Activated naive CD4-positive, alpha-beta T cell treated with anti-CD3 and anti-CD28 coated beads for 36 hours (primary cell): ENCODE data around the gene RAD9A. TPM values are rescaled to one million over a fixed set of nuclear protein-coding genes. Genes with fewer than 3 reads are reported as not detected.
A peak's percentile ranks its signal among the peaks of the same experiment; 100 is the strongest.

ENCODE experiments used
- CTCF ChIA-PET: fragments of 350-600 bp; sonication (Branson Sonifier 250); formaldehyde crosslinking; loops from one replicate; lab custom pipeline; 2021; ENCODE audit warnings: antibody characterized with exemption; lab: Charles Lee
- DNase-seq: peaks from one replicate; pipeline ENCODE4 v3.0.0-alpha.2; 2020
- H3K27ac Mint-ChIP-seq: one replicate; pipeline ENCODE4 v1.8.0; 2021; ENCODE audit warnings: mild to moderate bottlenecking, mixed read lengths
- H3K27me3 Mint-ChIP-seq: one replicate; pipeline ENCODE4 v1.8.0; 2021; ENCODE audit warnings: low read depth, mixed read lengths
- H3K36me3 Mint-ChIP-seq: one replicate; pipeline ENCODE4 v1.8.0; 2021; ENCODE audit warnings: low read depth, mixed read lengths
- H3K4me1 Mint-ChIP-seq: one replicate; pipeline ENCODE4 v1.8.0; 2021; ENCODE audit warnings: low read depth, mixed read lengths
- H3K4me3 Mint-ChIP-seq: one replicate; pipeline ENCODE4 v1.8.0; 2021; ENCODE audit warnings: mild to moderate bottlenecking, moderate library complexity, mixed read lengths
- H3K9me3 Mint-ChIP-seq: one replicate; pipeline ENCODE4 v1.8.0; 2021; ENCODE audit warnings: mixed read lengths
- intact Hi-C: fragments of 100-400 bp; cut with micrococcal nuclease; formaldehyde crosslinking; loops from one replicate; pipeline ENCODE4 v1.15.1; 2023
- total RNA-seq, 2 experiments: library from RNA; stranded (reverse); gene quantifications; one replicate each; pipeline ENCODE4 v1.2.3, GENCODE V29; 2021

Gene RAD9A
- total RNA-seq, 2 experiments from 2014 or later, result 29.5 to 30.7 TPM

- intact Hi-C loops, result loop anchor here (1.0 to 5.0 kb wide), 4 partner anchors 133 to 305 kb away; partner anchors contain the start of gene GSTP1
- no peak for DNase-seq
- CTCF ChIA-PET, result interaction anchor here (0.6 to 17.3 kb wide), 13 partner anchors 7 to 231 kb away, joined by 3 to 636 read pairs (median 5); partner anchors contain the start of genes CLCF1, GRK2, GSTP1 and RAD9A
- Mint-ChIP-seq H3K4me1 (peaks cover 61% of the 10 kb centered on the region), H3K27ac (peak overlapping the region; percentile 97), H3K4me3 (peak overlapping the region; percentile 92), H3K9me3 (no peaks in the 10 kb centered on the region), H3K36me3 (no peaks in the 10 kb centered on the region), H3K27me3 (no peaks in the 10 kb centered on the region)
Measured at GRCh38 chr11:67352546-67353316, 39.1 kb upstream of the RAD9A start.

GRCh38 chr11:67353317-67354074 is 38.3 kb upstream of the RAD9A start, which contains the start of gene POLD4:
Gene POLD4, minus strand, starts transcription at chr11:67353546. Its CDS starts 147 bp downstream, at chr11:67353399.
- intact Hi-C loops, result loop anchor here (1.0 to 5.0 kb wide), 5 partner anchors 49 to 304 kb away; partner anchors contain the start of gene GSTP1
- H3K9me3 Mint-ChIP-seq, result no peaks in the 10 kb centered on the region
- H3K4me1 Mint-ChIP-seq, result peaks cover 54% of the 10 kb centered on the region
- H3K36me3 Mint-ChIP-seq, result no peaks in the 10 kb centered on the region
- DNase-seq, result peak; percentile 97
- H3K27me3 Mint-ChIP-seq, result no peaks in the 10 kb centered on the region
- peak within 1 kb of the TSS; percentile 92 for H3K4me3 Mint-ChIP-seq
- CTCF ChIA-PET, result interaction anchor here (0.6 to 17.3 kb wide), 11 partner anchors 8 to 230 kb away, joined by 3 to 636 read pairs (median 3); partner anchors contain the start of genes CLCF1, GSTP1 and RAD9A
- H3K27ac Mint-ChIP-seq, result peak within 1 kb of the TSS; percentile 97

- peak; percentile 43 for DNase-seq
- H3K4me3 Mint-ChIP-seq, result peak overlapping the region; percentile 92
- intact Hi-C loops, result loop anchor here (1.0 to 5.0 kb wide), 3 partner anchors 48 to 303 kb away; partner anchors contain the start of gene GSTP1
- no peaks in the 10 kb centered on the region for H3K9me3 Mint-ChIP-seq
- H3K36me3 Mint-ChIP-seq, result no peaks in the 10 kb centered on the region
- CTCF ChIA-PET, result interaction anchor here (0.6 to 17.3 kb wide), 8 partner anchors 10 to 305 kb away, joined by 3 to 636 read pairs (median 12); partner anchors contain the start of gene CLCF1
- peak overlapping the region; percentile 97 for H3K27ac Mint-ChIP-seq
- H3K27me3 Mint-ChIP-seq, result no peaks in the 10 kb centered on the region
- H3K4me1 Mint-ChIP-seq, result peaks cover 45% of the 10 kb centered on the region
Measured at GRCh38 chr11:67354075-67355022, 37.4 kb upstream of the RAD9A start.

DNA sequence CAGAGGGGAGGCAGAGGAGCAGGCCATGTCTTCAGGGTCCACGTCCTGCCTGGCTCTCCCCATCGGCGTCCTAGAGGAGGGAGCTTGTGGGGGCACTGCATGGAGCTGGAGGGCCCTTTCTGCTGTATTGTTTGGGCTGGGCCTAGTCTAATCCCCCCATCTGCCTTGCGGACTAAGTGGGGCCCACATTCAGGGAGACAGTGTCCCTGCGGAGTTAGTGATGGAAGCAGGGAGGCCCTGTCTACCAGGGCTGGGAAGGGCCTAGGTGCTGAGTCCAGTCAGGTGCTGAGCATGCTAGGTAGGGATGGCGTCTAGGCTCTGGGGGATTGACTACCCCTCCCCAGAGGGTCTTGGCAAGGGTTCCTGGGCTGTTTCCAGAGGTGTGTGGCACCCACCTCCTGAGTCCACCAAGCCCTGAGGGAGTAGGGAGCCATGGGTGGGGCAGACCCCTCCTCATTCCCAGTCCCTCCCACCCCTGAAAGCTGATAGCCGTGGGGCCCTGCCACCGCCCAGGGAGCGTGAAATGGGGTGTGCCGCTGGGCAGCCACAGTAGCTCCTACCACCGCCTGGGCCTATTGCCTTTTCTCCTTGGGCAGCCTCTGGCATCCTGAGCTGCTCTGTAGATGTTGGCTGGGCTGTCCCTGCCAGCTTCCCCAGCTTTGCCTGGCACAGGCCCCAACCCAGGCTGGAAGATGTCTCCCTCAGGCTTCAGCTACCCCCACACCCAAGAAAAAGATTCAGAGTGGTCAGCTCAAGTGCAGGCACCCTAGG is 36.6 kb upstream of the RAD9A start:
- peaks cover 39% of the 10 kb centered on the region for H3K4me1 Mint-ChIP-seq
- no peaks in the 10 kb centered on the region for H3K9me3 Mint-ChIP-seq
- intact Hi-C loops, result no loop called here
- peak overlapping the region; percentile 97 for H3K27ac Mint-ChIP-seq
- no peaks in the 10 kb centered on the region for H3K27me3 Mint-ChIP-seq
- H3K4me3 Mint-ChIP-seq, result no peak overlapping the region
- DNase-seq, result no peak
- H3K36me3 Mint-ChIP-seq, result no peaks in the 10 kb centered on the region
- CTCF ChIA-PET, result interaction anchor here (0.7 to 17.3 kb wide), 9 partner anchors 9 to 304 kb away, joined by 3 to 636 read pairs (median 4); partner anchors contain the start of genes CLCF1 and GSTP1

- no peaks in the 10 kb centered on the region for H3K27me3 Mint-ChIP-seq
Measured at GRCh38 chr11:67355794-67356386, 35.9 kb upstream of the RAD9A start.

DNA sequence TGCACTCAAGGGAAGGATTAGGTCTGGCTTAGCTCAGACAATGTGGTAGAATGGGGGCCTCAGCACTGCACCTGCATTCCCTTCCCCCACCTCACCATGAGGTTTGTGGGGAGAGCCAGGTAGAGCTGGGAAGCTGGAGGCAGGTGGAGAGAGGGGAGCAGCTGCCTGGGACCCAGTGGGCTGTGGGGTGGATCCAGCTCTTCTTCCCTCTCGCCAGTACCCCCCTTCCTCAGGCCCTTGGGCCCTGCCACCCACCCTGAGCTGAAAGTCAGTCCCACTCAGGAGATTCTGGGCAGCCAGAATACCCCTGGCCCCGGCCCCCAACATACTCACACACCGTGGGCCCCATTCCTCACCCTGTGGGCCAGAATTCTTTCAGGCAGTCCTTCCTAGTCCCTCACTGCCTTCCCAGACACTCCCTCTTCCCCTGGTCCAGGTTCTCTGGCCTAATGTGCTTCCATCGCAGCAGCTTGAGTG is 35.4 kb upstream of the RAD9A start:
- CTCF ChIA-PET, result interaction anchor here (0.8 to 17.3 kb wide), 16 partner anchors 9 to 228 kb away, joined by 3 to 636 read pairs (median 4); partner anchors contain the start of genes CLCF1, GSTP1, PPP1CA and RAD9A
- Mint-ChIP-seq H3K27me3 (no peaks in the 10 kb centered on the region), H3K4me3 (peak overlapping the region; percentile 20), H3K4me1 (peaks cover 32% of the 10 kb centered on the region), H3K9me3 (no peaks in the 10 kb centered on the region), H3K27ac (peak overlapping the region; percentile 75), H3K36me3 (no peaks in the 10 kb centered on the region)
- intact Hi-C loops, result no loop called here
- no peak for DNase-seq

More at GRCh38 chr11:67355794-67356386, 35.9 kb upstream of the RAD9A start:
- H3K36me3 Mint-ChIP-seq, result no peaks in the 10 kb centered on the region
- peaks cover 38% of the 10 kb centered on the region for H3K4me1 Mint-ChIP-seq
- H3K9me3 Mint-ChIP-seq, result no peaks in the 10 kb centered on the region
- DNase-seq, result no peak
- peak overlapping the region; percentile 60 for H3K27ac Mint-ChIP-seq
- CTCF ChIA-PET, result interaction anchor here (0.7 to 17.3 kb wide), 16 partner anchors 8 to 228 kb away, joined by 3 to 636 read pairs (median 4); partner anchors contain the start of genes CLCF1, GSTP1, PPP1CA and TBC1D10C
- intact Hi-C loops, result no loop called here
- no peak overlapping the region for H3K4me3 Mint-ChIP-seq

- H3K27ac Mint-ChIP-seq, result peak overlapping the region; percentile 75
- intact Hi-C loops, result loop anchor here (1.0 kb wide), 1 partner anchor 25 kb away; no protein-coding TSS in a partner anchor
- H3K27me3 Mint-ChIP-seq, result no peaks in the 10 kb centered on the region
- H3K9me3 Mint-ChIP-seq, result no peaks in the 10 kb centered on the region
- H3K4me1 Mint-ChIP-seq, result peaks cover 28% of the 10 kb centered on the region
- H3K36me3 Mint-ChIP-seq, result no peaks in the 10 kb centered on the region
- peak; percentile 82 for DNase-seq
- H3K4me3 Mint-ChIP-seq, result peak overlapping the region; percentile 20
- CTCF ChIA-PET, result interaction anchor here (0.8 to 17.3 kb wide), 17 partner anchors 8 to 226 kb away, joined by 3 to 636 read pairs (median 4); partner anchors contain the start of genes CLCF1, PPP1CA, RAD9A and TBC1D10C
Measured at GRCh38 chr11:67356864-67357561, 34.8 kb upstream of the RAD9A start.

- intact Hi-C loops, result loop anchor here (1.0 kb wide), 1 partner anchor 24 kb away; no protein-coding TSS in a partner anchor
- no peaks in the 10 kb centered on the region for H3K9me3 Mint-ChIP-seq
- H3K36me3 Mint-ChIP-seq, result no peaks in the 10 kb centered on the region
- H3K4me3 Mint-ChIP-seq, result no peak overlapping the region
- CTCF ChIA-PET, result interaction anchor here (1.3 to 17.3 kb wide), 4 partner anchors 13 to 111 kb away, joined by 3 to 636 read pairs (median 26); partner anchors contain the start of genes CLCF1 and TMEM134
- no peaks in the 10 kb centered on the region for H3K27me3 Mint-ChIP-seq
- H3K4me1 Mint-ChIP-seq, result peaks cover 20% of the 10 kb centered on the region
- H3K27ac Mint-ChIP-seq, result no peak overlapping the region
- no peak for DNase-seq
Measured at GRCh38 chr11:67357831-67358670, 33.7 kb upstream of the RAD9A start.

DNA sequence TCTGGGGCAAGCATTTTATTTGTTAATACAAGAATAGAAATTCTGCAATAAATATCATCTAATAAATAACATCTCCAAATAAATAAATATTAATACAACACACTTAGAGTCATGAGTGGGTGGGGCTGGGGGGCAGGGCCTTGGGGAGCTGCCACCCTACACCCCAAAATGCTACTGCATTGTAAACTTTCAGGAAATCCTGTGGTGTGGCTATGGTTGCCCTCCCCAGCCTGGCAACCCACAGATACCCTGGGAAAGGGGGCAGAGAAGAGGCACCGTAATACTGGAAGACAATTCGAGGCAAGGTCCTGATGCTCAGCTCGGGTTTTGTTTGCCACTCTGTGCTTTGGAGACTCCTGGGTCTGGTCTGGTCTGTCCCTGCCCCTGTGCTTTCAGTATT is 27.6 kb upstream of the RAD9A start:
- H3K27me3 Mint-ChIP-seq, result no peaks in the 10 kb centered on the region
- intact Hi-C loops, result no loop called here
- no peak overlapping the region for H3K27ac Mint-ChIP-seq
- CTCF ChIA-PET, result interaction anchor here (0.7 to 17.3 kb wide), 3 partner anchors 9 to 14 kb away, joined by 4 to 636 read pairs (median 13); partner anchors contain the start of gene CLCF1
- no peaks in the 10 kb centered on the region for H3K9me3 Mint-ChIP-seq
- DNase-seq, result no peak
- H3K36me3 Mint-ChIP-seq, result no peaks in the 10 kb centered on the region
- H3K4me1 Mint-ChIP-seq, result peaks cover 12% of the 10 kb centered on the region
- no peak overlapping the region for H3K4me3 Mint-ChIP-seq
